ENCODE data around the gene ALPG.
"Not testable (repeated sequence)": the region's sequence is repeated elsewhere in the genome, so short reads cannot be mapped to it uniquely, and the experiment has no call there.

Gene ALPG

GRCh38 chr2:232395586-232395985, 11.1 kb upstream of the ALPG start:
- DNase-seq (ENCODE audit: low read depth in 2 of 2) = no peak

- DNase-seq (ENCODE audit: low read depth in 2 of 2) = no peak
These were observed 10.0 kb upstream of the ALPG start for GRCh38 chr2:232396683-232397082.

GRCh38 chr2:232398293-232399034, 8.2 kb upstream of the ALPG start:
- DNase-seq (ENCODE audit: low read depth in 2 of 2) = no peak

GRCh38 chr2:232400256-232401015, 6.2 kb upstream of the ALPG start:
- DNase-seq (ENCODE audit: low read depth in 2 of 2) = no peak

- DNase-seq (ENCODE audit: low read depth in 2 of 2) = no peak
These were observed 4.1 kb upstream of the ALPG start for GRCh38 chr2:232402518-232402917.

- no peak for DNase-seq (ENCODE audit: low read depth in 2 of 2)
These were observed 617 bp upstream of the ALPG start for GRCh38 chr2:232405943-232406510.

- DNase-seq (ENCODE audit: low read depth in 2 of 2) = not testable (repeated sequence)
These were observed 945 bp downstream of the ALPG start for GRCh38 chr2:232407428-232408150.

- DNase-seq (ENCODE audit: low read depth in 2 of 2) = not testable (repeated sequence)
These were observed 1.6 kb downstream of the ALPG start for GRCh38 chr2:232408269-232408668.

GRCh38 chr2:232409617-232410016, 3.0 kb downstream of the ALPG start:
- DNase-seq (ENCODE audit: low read depth in 2 of 2) = not testable (repeated sequence)

- DNase-seq (ENCODE audit: low read depth in 2 of 2) = no peak
These were observed 3.7 kb downstream of the ALPG start for GRCh38 chr2:232410238-232410900.

GRCh38 chr2:232411901-232412629, 5.4 kb downstream of the ALPG start:
- DNase-seq (ENCODE audit: low read depth in 2 of 2) = no peak

- no peak for DNase-seq (ENCODE audit: low read depth in 2 of 2)
These were observed 6.3 kb downstream of the ALPG start for GRCh38 chr2:232412986-232413385.

- DNase-seq (ENCODE audit: low read depth in 2 of 2) = no peak
These were observed 8.6 kb downstream of the ALPG start for GRCh38 chr2:232415138-232415690.

- DNase-seq (ENCODE audit: low read depth in 2 of 2) = no peak
These were observed 9.3 kb downstream of the ALPG start for GRCh38 chr2:232415736-232416520.

GRCh38 chr2:232416521-232417470, 10.2 kb downstream of the ALPG start:
- no peak for DNase-seq (ENCODE audit: low read depth in 2 of 2)

- no peak for DNase-seq (ENCODE audit: low read depth in 2 of 2)
These were observed 10.8 kb downstream of the ALPG start for GRCh38 chr2:232417489-232417888.

- DNase-seq (ENCODE audit: low read depth in 2 of 2) = no peak
These were observed 11.4 kb downstream of the ALPG start for GRCh38 chr2:232418056-232418455.

GRCh38 chr2:232418466-232419244, 12.0 kb downstream of the ALPG start:
- DNase-seq (ENCODE audit: low read depth in 2 of 2) = peak; percentile 26 to 40
